Epithelial cell of proximal tubule (primary cell): ENCODE data around the gene WFIKKN2. TPM values are rescaled to one million over a fixed set of nuclear protein-coding genes. Genes with fewer than 3 reads are reported as not detected.

Experiments used
- DNase-seq: peaks from one replicate; pipeline ENCODE4 v3.0.0-alpha.2; 2011; ENCODE audit warnings: low read depth
- H3K4me3 ChIP-seq: 2 replicates; pipeline ENCODE4 v1.5.1; 2011; ENCODE audit warnings: low read depth, mild to moderate bottlenecking, low read length
- CTCF ChIP-seq: conservative IDR thresholded peaks from 2 replicates; pipeline ENCODE4 v1.5.1; 2012; ENCODE audit warnings: low read depth, mild to moderate bottlenecking, low read length
- total RNA-seq: library from RNA; depleted of rRNA; stranded (reverse); fragments of >200 nt; gene quantifications from 2 replicates; pipeline ENCODE4 v1.2.3, GENCODE V29; 2015

WFIKKN2 gene
- total RNA-seq, 1 donor from 2014 or later, result not detected

DNA sequence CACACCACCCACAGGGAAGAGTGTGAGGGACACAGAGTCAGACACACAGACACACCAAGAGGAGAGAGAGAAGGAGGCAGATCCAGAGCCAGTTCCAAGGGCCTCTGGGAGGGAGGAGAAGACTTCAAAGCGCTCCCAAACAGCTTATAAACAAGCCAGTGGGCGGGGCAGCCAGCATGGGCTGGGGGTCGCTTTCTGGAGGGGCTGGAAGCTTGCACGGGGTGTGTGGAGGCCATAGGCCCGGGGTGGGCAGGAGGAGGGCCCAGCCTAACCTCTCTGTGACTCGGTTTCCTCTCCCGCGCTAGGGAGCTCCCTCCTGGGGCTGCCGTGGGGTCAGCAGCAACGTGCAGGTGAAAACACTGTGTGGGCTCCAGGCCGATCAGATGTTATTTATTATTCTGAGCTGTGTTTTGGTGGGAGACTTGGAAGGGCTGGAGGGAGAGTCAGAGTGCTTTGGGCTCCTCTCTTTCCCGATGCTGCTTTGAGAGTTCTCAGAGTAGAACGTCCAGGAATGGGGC, 2.5 kb upstream of the WFIKKN2 start:
- no peak for TF ChIP-seq CTCF
- no peak overlapping the region for H3K4me3 ChIP-seq
- no peak for DNase-seq

DNA sequence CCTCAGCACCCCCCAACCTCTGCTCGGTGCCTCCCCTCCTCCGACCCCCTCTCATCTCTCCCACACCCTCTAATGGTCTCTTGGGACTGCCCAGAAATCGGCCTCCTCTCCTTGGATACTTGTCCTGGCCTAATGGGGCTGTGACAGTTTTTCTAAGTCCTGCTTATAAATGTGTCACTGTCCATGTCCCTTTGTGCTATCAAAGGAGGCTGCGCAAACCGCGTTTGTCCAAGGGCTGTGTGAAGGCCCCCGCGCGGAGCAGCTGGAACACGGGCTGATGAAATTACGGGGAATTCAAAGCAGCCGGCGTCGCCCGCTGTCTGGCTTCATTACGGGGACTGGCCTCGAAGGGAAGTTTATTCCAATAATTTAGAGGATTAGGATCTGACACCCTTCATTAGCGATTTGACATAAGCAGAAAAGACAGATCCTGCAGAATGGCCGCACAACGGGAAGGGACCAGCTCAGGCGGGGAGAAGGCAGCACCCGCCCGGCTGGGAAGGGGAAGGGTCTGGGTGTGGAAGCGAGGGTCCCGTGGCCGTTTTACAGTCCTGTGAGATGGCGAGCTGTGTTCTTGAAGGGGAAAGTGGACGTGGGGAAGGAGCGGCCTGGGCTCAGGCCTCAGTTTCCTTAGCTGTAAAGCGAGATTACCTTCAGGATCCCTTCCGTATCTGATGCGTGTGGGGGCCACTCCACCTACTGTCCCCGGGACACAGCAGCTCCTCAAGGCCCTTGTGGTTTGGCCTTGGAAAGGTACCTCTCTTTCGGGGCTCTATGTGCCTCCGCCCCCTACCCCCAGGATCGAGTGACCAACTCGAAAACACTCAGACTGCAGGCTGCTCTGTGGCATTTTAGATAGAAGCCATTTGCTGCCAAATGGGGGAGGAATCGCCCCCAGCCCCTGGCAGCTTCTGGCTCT, 1.6 kb upstream of the WFIKKN2 start:
- DNase-seq, result no peak
- TF ChIP-seq CTCF, result no peak
- H3K4me3 ChIP-seq, result no peak overlapping the region

- peak overlapping the region; percentile 43 for H3K4me3 ChIP-seq
- TF ChIP-seq CTCF, result no peak
- DNase-seq, result no peak
Observed at GRCh38 chr17:50834429-50835300, 721 bp upstream of the WFIKKN2 start.

GRCh38 chr17:50836826-50837225, 1.4 kb downstream of the WFIKKN2 start:
- no peak for TF ChIP-seq CTCF
- DNase-seq, result no peak
- H3K4me3 ChIP-seq, result no peak overlapping the region

GRCh38 chr17:50837286-50837979, 2.0 kb downstream of the WFIKKN2 start:
- no peak for DNase-seq
- no peak for TF ChIP-seq CTCF
- H3K4me3 ChIP-seq, result no peak overlapping the region
